ENCODE results near the gene PDCD1LG2.

GRCh38 chr9:5486988-5487387, 23.3 kb upstream of the PDCD1LG2 start:
- TF ChIP-seq CTCF (IDR thresholded peaks at IDR 0.05; ENCODE audit: low read length): no peak
- TF ChIP-seq EZH2 (optimal IDR thresholded peaks at IDR 0.05; ENCODE audit: low read depth, low read length): no peak
- no peak for TF ChIP-seq EZH2phosphoT487 (IDR thresholded peaks at IDR 0.05; ENCODE audit: low read length)
